Subcutaneous abdominal adipose tissue (tissue), 5 donors: ENCODE data around the gene FAAH.
"Not testable (repeated sequence)": the region's sequence is repeated elsewhere in the genome, so short reads cannot be mapped to it uniquely, and the experiment has no call there.

ENCODE experiments used
- H3K27ac ChIP-seq: one replicate; pipeline ENCODE4 v1.7.0; 2013; ENCODE audit warnings: low read depth, mild to moderate bottlenecking, inconsistent platforms, low read length, moderate library complexity
- H3K27me3 ChIP-seq, 5 donors: one replicate each; pipeline ENCODE4 v1.7.0; 2013; ENCODE audit warnings: low read length in 5 of 5, inconsistent platforms in 1 of 5; ENCODE audit not compliant: control insufficient read depth in 5 of 5, insufficient read depth in 4 of 5
- H3K36me3 ChIP-seq, 5 donors: one replicate each; pipeline ENCODE4 v1.7.0; 2013; ENCODE audit warnings: low read length in 5 of 5; ENCODE audit not compliant: control insufficient read depth in 5 of 5, insufficient read depth in 5 of 5
- H3K4me1 ChIP-seq, 5 donors: one replicate each; pipeline ENCODE4 v1.7.0; 2013; ENCODE audit warnings: low read length in 5 of 5, mild to moderate bottlenecking in 3 of 5, moderate library complexity in 1 of 5; ENCODE audit not compliant: control insufficient read depth in 5 of 5, insufficient read depth in 5 of 5
- H3K4me3 ChIP-seq, 5 donors: one replicate each; pipeline ENCODE4 v1.7.0; 2013; ENCODE audit warnings: low read length in 5 of 5, low read depth in 1 of 5
- H3K9ac ChIP-seq, 5 donors: one replicate each; pipeline ENCODE4 v1.7.0; 2013; ENCODE audit warnings: low read length in 5 of 5, mild to moderate bottlenecking in 4 of 5, moderate library complexity in 3 of 5
- H3K9me3 ChIP-seq, 5 donors: one replicate each; pipeline ENCODE4 v1.7.0; 2013; ENCODE audit warnings: low read length in 5 of 5; ENCODE audit not compliant: control insufficient read depth in 5 of 5
- donor health status: healthy.
- donor health status: healthy.
- donor health status: healthy.
- donor health status: healthy.
- donor health status: healthy.

Gene FAAH

GRCh38 chr1:46394108-46394871 lies at the start of gene FAAH:
Gene FAAH, plus strand, starts transcription at chr1:46394317. Its CDS starts 32 bp downstream, at chr1:46394349.
- H3K27ac ChIP-seq, result no peak within 1 kb of the TSS
- H3K36me3 ChIP-seq, result no peaks in the 10 kb centered on the region
- peak within 1 kb of the TSS; percentile 57 to 76 (median 72) for H3K4me3 ChIP-seq
- H3K4me1 ChIP-seq, result peaks cover 0 to 27% (median 18%) of the 10 kb centered on the region in 5 donors
- peak within 1 kb of the TSS in 3 of 5 donors; percentile 31 to 49 (median 45) for H3K9ac ChIP-seq
- H3K9me3 ChIP-seq, result peaks cover 0 to 7% (median 0%) of the 10 kb centered on the region in 5 donors
- H3K27me3 ChIP-seq, result no peaks in the 10 kb centered on the region

DNA sequence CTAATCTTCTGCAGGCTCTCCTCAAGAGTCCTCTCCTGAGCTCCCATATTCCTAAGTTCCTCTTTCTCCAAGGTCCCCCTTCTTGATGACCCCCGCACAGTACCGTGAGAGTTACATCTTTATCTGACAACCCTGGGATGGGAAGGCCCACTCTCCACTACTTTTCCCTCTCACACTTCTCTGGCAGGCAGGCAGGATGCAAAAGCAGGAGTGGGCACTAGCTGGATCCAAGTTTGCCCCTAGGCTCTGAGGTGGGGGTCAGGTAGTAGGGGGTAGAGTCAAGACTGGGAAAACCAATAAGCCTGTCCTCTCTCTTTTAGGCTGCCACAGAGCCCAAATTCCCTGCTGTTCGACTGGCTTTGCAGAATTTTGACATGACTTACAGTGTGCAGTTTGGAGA lies 49.6 kb upstream of the FAAH start:
- H3K36me3 ChIP-seq, result peaks cover 8 to 43% (median 35%) of the 10 kb centered on the region in 5 donors

DNA sequence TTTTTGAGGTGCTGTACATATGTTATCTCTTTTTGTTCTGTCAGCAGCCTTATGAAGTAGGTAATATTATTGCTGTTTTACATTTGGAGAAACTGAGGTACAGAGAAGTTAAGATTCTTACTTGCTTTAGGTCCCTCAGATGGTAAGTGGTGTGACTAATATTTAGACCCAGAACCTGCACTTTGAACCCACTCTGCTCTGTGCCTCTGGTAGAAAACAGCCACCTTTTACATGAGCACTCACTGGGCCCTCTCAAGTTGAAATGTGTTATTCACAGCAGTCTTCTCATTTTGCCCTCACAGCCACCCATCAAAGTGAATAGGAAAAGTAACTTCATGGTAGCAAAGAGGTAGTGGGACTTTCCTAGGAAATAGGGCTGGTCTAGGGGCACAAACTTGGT lies 48.8 kb upstream of the FAAH start:
- Histone ChIP-seq H3K9ac (no peak overlapping the region), H3K27me3 (no peaks in the 10 kb centered on the region), H3K4me3 (no peak overlapping the region), H3K4me1 (peaks cover 0 to 14% (median 9%) of the 10 kb centered on the region in 5 donors), H3K36me3 (peaks cover 13 to 50% (median 41%) of the 10 kb centered on the region in 5 donors), H3K9me3 (no peaks in the 10 kb centered on the region), H3K27ac (no peak overlapping the region)

More for the DNA sequence above, 49.6 kb upstream of the FAAH start:
- H3K9me3 ChIP-seq, result no peaks in the 10 kb centered on the region
- H3K27me3 ChIP-seq, result no peaks in the 10 kb centered on the region
- no peak overlapping the region for H3K9ac ChIP-seq
- H3K4me1 ChIP-seq, result peaks cover 0 to 22% (median 13%) of the 10 kb centered on the region in 5 donors
- no peak overlapping the region for H3K27ac ChIP-seq
- no peak overlapping the region for H3K4me3 ChIP-seq

DNA sequence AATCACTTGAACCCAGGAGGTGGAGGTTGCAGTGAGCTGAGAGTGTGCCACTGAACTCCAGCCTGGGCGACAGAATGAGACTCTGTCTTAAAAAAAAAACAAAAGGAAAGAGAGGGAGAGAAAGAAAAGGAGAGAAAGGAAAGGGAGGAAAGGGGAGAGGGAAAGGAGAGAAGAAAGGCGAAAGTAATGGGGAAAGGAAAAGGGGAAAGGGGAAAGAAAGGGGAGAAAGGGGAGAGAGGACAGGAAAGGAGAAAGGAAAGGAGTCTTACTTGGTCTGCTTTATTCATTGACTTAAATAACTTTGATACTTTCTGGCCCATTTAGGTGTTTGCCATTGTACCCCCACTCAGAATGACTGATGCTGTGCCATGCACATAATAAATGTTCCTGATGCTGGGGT lies 41.8 kb upstream of the FAAH start:
- Histone ChIP-seq H3K27ac (no peak overlapping the region), H3K36me3 (peaks cover 16 to 60% (median 50%) of the 10 kb centered on the region in 5 donors), H3K4me1 (peaks cover 0 to 3% (median 0%) of the 10 kb centered on the region in 5 donors), H3K9me3 (no peaks in the 10 kb centered on the region), H3K9ac (no peak overlapping the region), H3K4me3 (no peak overlapping the region), H3K27me3 (no peaks in the 10 kb centered on the region)

DNA sequence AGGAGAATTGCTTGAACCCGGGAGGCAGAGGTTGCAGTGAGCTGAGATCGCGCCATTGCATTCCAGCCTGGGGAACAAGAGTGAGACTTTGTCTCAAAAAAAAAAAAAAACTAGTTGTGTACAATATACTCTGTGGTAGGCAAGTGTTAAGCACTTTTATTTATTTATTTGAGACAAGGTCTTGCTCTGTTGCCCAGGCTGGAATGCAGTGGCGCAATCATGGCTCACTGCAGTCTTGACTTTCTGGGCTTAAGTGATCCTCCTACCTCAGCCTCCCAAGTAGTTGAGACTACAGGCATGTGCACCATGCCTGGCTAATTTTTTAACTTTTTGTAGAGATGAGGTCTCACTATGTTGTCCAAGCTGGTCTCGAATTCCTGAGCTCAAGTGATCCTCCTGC lies 38.2 kb upstream of the FAAH start:
- H3K27ac ChIP-seq, H3K27me3 ChIP-seq, H3K4me1 ChIP-seq, H3K9me3 ChIP-seq, H3K4me3 ChIP-seq, H3K9ac ChIP-seq: not testable (repeated sequence)
- H3K36me3 ChIP-seq, result peaks cover 12 to 58% (median 45%) of the 10 kb centered on the region in 5 donors

DNA sequence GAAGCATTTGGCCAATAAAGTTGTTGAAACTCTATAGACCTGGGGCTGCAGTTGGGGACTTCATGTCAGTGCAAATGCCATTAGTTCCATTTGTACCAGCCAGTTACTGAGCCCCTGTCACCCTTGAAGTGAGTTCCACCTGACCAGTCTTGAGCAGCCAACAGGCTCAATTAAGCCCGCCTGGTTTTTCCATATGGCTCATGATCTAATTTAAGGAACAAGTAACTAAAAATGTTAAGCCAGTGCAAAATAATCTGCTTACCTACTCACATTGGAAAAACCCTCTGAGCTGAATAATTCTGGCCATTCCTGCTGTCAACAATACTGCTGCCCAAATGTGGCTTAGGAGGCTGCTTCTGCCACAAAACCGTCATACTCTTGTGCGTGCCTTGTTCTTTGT lies 32.0 kb upstream of the FAAH start:
- peaks cover 26 to 61% (median 45%) of the 10 kb centered on the region in 5 donors for H3K36me3 ChIP-seq
- H3K27ac ChIP-seq, result no peak overlapping the region
- peak overlapping the region in 1 of 5 donors; percentile 32 for H3K9ac ChIP-seq
- H3K4me1 ChIP-seq, result no peaks in the 10 kb centered on the region
- H3K4me3 ChIP-seq, result no peak overlapping the region
- no peaks in the 10 kb centered on the region for H3K9me3 ChIP-seq
- H3K27me3 ChIP-seq, result no peaks in the 10 kb centered on the region

DNA sequence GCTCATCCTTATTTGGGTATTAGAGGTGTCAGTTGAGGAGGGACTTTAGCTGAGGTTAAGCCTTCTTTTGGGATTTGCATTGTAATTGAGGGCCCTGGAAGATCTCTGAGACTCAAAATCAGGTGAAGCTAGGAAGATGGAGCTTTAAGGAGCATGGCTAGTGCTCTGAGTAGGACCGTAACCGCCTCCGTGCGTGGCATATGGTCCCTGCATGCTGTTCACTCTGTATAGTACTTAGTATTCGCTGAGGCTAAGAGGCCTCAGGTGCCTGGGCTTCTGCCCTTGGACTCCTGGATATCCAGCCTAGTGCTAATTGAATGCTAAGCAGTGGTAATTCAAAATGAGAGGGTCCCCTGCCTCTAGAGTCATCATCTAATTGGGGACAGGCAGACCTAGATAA lies 31.0 kb upstream of the FAAH start:
- no peak overlapping the region for H3K4me3 ChIP-seq
- H3K9me3 ChIP-seq, result no peaks in the 10 kb centered on the region
- H3K27ac ChIP-seq, result no peak overlapping the region
- no peaks in the 10 kb centered on the region for H3K4me1 ChIP-seq
- no peak overlapping the region for H3K9ac ChIP-seq
- H3K27me3 ChIP-seq, result no peaks in the 10 kb centered on the region
- H3K36me3 ChIP-seq, result peaks cover 23 to 62% (median 42%) of the 10 kb centered on the region in 5 donors

DNA sequence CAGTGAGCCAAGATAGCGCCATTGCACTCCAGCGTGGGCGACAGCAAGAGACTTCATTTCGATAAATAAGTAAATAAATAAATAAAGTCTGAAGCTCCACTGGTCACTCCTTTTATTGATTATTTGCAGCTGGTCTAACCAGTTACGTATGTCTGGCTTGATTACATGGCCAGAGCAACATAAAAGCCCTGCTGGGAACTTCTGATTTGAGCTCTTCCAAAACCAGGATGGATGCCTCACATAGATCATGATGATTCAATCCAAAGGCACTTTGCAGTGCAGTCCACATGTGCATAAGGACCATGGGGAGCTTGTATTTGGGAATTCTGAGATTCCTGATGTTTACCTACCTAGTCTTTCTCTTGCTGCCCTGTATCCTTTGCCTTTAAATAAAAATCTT lies 29.5 kb upstream of the FAAH start:
- Histone ChIP-seq H3K4me3 (no peak overlapping the region), H3K9me3 (no peaks in the 10 kb centered on the region), H3K27me3 (no peaks in the 10 kb centered on the region), H3K27ac (no peak overlapping the region), H3K4me1 (peaks cover 0 to 12% (median 9%) of the 10 kb centered on the region in 5 donors), H3K36me3 (peaks cover 23 to 64% (median 48%) of the 10 kb centered on the region in 5 donors), H3K9ac (no peak overlapping the region)

- not testable (repeated sequence) for H3K9ac ChIP-seq, H3K9me3 ChIP-seq, H3K4me3 ChIP-seq, H3K27me3 ChIP-seq, H3K27ac ChIP-seq
- Histone ChIP-seq H3K4me1 (peaks cover 0 to 20% (median 15%) of the 10 kb centered on the region in 5 donors), H3K36me3 (peaks cover 23 to 58% (median 43%) of the 10 kb centered on the region in 5 donors)
These were observed 28.3 kb upstream of the FAAH start for GRCh38 chr1:46365796-46366195.

GRCh38 chr1:46367072-46367471 lies 27.0 kb upstream of the FAAH start:
- peaks cover 0 to 20% (median 15%) of the 10 kb centered on the region in 5 donors for H3K4me1 ChIP-seq
- no peak overlapping the region for H3K27ac ChIP-seq
- H3K36me3 ChIP-seq, result peaks cover 13 to 45% (median 30%) of the 10 kb centered on the region in 5 donors
- no peaks in the 10 kb centered on the region for H3K9me3 ChIP-seq
- H3K9ac ChIP-seq, result peak overlapping the region in 1 of 5 donors; percentile 42
- no peak overlapping the region for H3K4me3 ChIP-seq
- H3K27me3 ChIP-seq, result no peaks in the 10 kb centered on the region
